Panc1 (cell line): Measurements from ENCODE around the gene PCDHB10.
"Not testable (repeated sequence)": the region's sequence is repeated elsewhere in the genome, so short reads cannot be mapped to it uniquely, and the experiment has no call there.

Source experiments
- CTCF ChIP-seq: fragments of 450-650 bp; IDR thresholded peaks from 2 replicates; pipeline ENCODE4 v1.5.1; 2017; ENCODE audit warnings: mild to moderate bottlenecking
- POLR2AphosphoS5 ChIP-seq: IDR thresholded peaks from 2 replicates; pipeline ENCODE4 v1.6.1; 2012; ENCODE audit warnings: mild to moderate bottlenecking, low read depth, low read length, moderate library complexity
- REST ChIP-seq, 2 experiments: IDR thresholded peaks; 2 replicates each; pipeline ENCODE4 v1.6.1; 2011 to 2012; ENCODE audit warnings: low read depth in 2 of 2, control low read depth in 1 of 2, low read length in 1 of 2, mild to moderate bottlenecking in 1 of 2, moderate library complexity in 1 of 2; ENCODE audit not compliant: insufficient read depth in 1 of 2
- TCF7L2 ChIP-seq: IDR thresholded peaks from 2 replicates; pipeline ENCODE4 v1.6.1; 2011; ENCODE audit warnings: mild to moderate bottlenecking, low read depth, low read length, inconsistent platforms

- not testable (repeated sequence) for TF ChIP-seq REST (IDR thresholded peaks at IDR 0.05; ENCODE audit: insufficient read depth in 1 of 2, low read depth in 2 of 2, low read length in 1 of 2); CTCF; POLR2AphosphoS5; TCF7L2
Measured at GRCh38 chr5:141151632-141152031, 40.5 kb upstream of the PCDHB10 start.
